Uterus (tissue), 2 donors: ENCODE results near the gene ESPN.

Experiments used
- POLR2A ChIP-seq, 2 donors: fragments of 450-650 bp; IDR thresholded peaks; one replicate each; pipeline ENCODE4 v1.6.1; 2016; ENCODE audit warnings: antibody characterized with exemption in 2 of 2, mild to moderate bottlenecking in 1 of 2, moderate library complexity in 1 of 2
- TF ChIP-seq, protein P1 (sequence below), 4 experiments: fragments of 200-600 bp in 2 of 4; fragments of 450-650 bp in 2 of 4; sonication (generic) in 2 of 4; IDR thresholded peaks; one replicate each; pipeline ENCODE4 v1.5.1; 2016 to 2019; ENCODE audit warnings: antibody characterized with exemption in 4 of 4, mild to moderate bottlenecking in 2 of 4, moderate library complexity in 1 of 4

DNA sequence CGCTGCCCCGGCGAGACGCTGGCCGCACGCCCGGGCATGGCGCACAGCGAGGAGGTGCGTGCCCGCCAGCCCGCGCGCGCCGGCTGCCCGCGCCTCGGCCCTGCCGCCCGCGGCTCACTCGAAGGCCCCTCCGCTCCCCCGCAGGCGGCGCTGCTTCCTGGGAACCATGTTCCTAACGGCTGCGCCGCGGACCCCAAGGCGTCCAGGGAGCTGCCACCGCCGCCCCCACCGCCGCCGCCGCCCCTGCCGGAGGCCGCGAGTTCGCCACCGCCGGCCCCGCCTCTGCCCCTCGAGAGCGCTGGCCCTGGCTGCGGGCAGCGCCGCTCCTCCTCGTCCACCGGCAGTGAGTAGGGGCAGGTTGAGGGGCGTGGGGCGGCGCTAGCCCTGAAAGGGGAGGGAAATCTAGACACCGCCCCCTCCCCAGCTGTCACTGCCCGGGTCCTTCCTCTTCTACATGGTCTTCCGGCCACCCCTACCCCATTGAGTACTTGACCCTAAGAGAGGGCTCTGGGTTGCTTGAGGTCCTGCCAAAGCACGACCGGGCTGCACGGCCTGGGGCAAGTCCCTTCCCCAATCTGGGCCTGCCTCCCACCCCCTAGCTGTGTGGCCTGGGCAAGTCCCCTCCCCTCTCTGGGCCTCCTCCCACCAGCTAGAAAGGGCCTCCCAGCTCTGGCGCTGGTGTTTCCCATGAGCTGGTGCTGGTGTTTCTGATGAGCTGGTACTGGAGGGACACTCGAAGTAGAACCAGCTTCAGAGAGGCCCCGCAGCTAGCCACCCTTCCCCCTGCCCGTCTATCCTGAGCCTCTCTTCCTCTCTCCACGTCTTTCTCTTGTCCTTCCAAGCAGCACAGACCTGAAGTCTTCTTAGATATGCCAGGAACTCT lies 24.4 kb downstream of the ESPN start:
- TF ChIP-seq, protein P1, sequence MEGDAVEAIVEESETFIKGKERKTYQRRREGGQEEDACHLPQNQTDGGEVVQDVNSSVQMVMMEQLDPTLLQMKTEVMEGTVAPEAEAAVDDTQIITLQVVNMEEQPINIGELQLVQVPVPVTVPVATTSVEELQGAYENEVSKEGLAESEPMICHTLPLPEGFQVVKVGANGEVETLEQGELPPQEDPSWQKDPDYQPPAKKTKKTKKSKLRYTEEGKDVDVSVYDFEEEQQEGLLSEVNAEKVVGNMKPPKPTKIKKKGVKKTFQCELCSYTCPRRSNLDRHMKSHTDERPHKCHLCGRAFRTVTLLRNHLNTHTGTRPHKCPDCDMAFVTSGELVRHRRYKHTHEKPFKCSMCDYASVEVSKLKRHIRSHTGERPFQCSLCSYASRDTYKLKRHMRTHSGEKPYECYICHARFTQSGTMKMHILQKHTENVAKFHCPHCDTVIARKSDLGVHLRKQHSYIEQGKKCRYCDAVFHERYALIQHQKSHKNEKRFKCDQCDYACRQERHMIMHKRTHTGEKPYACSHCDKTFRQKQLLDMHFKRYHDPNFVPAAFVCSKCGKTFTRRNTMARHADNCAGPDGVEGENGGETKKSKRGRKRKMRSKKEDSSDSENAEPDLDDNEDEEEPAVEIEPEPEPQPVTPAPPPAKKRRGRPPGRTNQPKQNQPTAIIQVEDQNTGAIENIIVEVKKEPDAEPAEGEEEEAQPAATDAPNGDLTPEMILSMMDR (IDR thresholded peaks at IDR 0.05), result no peak
- TF ChIP-seq POLR2A (IDR thresholded peaks at IDR 0.05), result no peak
